Caco-2 (cell line): ENCODE results near the gene IGF2. TPM values are rescaled to one million over a fixed set of nuclear protein-coding genes. Genes with fewer than 3 reads are reported as not detected.

Experiments
- BruUV-seq: library from RNA; stranded (reverse); fragments of 400-500 nt; replicated peaks from 2 replicates; lab custom pipeline; 2021; lab: Mats Ljungman, UMichigan
- CTCF ChIA-PET: fragments of 300-600 bp; sonication (Branson Sonifier 250); formaldehyde crosslinking; loops from one replicate; lab custom pipeline; 2022; ENCODE audit warnings: antibody characterized with exemption; lab: Charles Lee
- POLR2A ChIA-PET: fragments of 300-600 bp; sonication (Branson Sonifier 250); formaldehyde crosslinking; loops from one replicate; lab custom pipeline; 2022; ENCODE audit warnings: antibody characterized with exemption; lab: Charles Lee
- DNase-seq, 2 experiments: peaks; one replicate each; pipeline versions ENCODE4 v3.0.0 to v3.0.0-alpha.2; 2020 to 2022
- H3K27me3 ChIP-seq: replicated peaks from 2 replicates; pipeline ENCODE4 v1.6.0; 2011; ENCODE audit warnings: low read length; ENCODE audit not compliant: control insufficient read depth, insufficient read depth
- H3K36me3 ChIP-seq: 2 replicates; pipeline ENCODE4 v1.5.1; 2011; ENCODE audit warnings: low read length; ENCODE audit not compliant: control insufficient read depth, insufficient read depth
- H3K4me1 ChIP-seq: fragments of 250-450 bp; sonication (Bioruptor Pico); 2 replicates; pipeline ENCODE4 v1.5.1; 2020; ENCODE audit warnings: mild to moderate bottlenecking
- H3K4me3 ChIP-seq: 2 replicates; pipeline ENCODE4 v1.5.1; 2011; ENCODE audit warnings: low read depth, mild to moderate bottlenecking, control low read depth, low read length
- H3K9me3 ChIP-seq: fragments of 250-450 bp; sonication (Bioruptor Pico); 2 replicates; pipeline ENCODE4 v1.5.1; 2020; ENCODE audit warnings: mild to moderate bottlenecking, moderate library complexity
- H3K27ac Mint-ChIP-seq: one replicate; pipeline ENCODE4 v1.8.0; 2022; ENCODE audit warnings: mixed read lengths; ENCODE audit not compliant: unreplicated experiment
- H3K27me3 Mint-ChIP-seq: one replicate; pipeline ENCODE4 v1.8.0; 2022; ENCODE audit warnings: mixed read lengths; ENCODE audit not compliant: insufficient read depth, unreplicated experiment
- H3K36me3 Mint-ChIP-seq: one replicate; pipeline ENCODE4 v1.8.0; 2022; ENCODE audit warnings: mild to moderate bottlenecking, mixed read lengths; ENCODE audit not compliant: insufficient read depth, unreplicated experiment
- H3K4me1 Mint-ChIP-seq: one replicate; pipeline ENCODE4 v1.8.0; 2022; ENCODE audit warnings: low read depth, mixed read lengths; ENCODE audit not compliant: unreplicated experiment
- H3K4me3 Mint-ChIP-seq: one replicate; pipeline ENCODE4 v1.8.0; 2022; ENCODE audit warnings: mild to moderate bottlenecking, moderate library complexity, mixed read lengths; ENCODE audit not compliant: unreplicated experiment
- H3K9me3 Mint-ChIP-seq: one replicate; pipeline ENCODE4 v1.8.0; 2022; ENCODE audit warnings: mixed read lengths; ENCODE audit not compliant: unreplicated experiment
- intact Hi-C: fragments of 100-400 bp; cut with micrococcal nuclease; formaldehyde crosslinking; loops from one replicate; pipeline ENCODE4 v1.10.0; 2022; ENCODE audit not compliant: unreplicated experiment
- total RNA-seq: library from RNA; stranded (reverse); gene quantifications from 2 replicates; pipeline ENCODE4 v1.2.3, GENCODE V29; 2022
- TF ChIP-seq, protein P1 (sequence below), 2 experiments: fragments of 200-600 bp in 1 of 2; IDR thresholded peaks; 1 replicate in 1 of 2; 2 replicates in 1 of 2; pipeline versions ENCODE4 v1.5.1 to v1.8.0; 2011 to 2022; ENCODE audit warnings: antibody characterized with exemption in 1 of 2, control low read depth in 1 of 2, inconsistent platforms in 1 of 2, low read depth in 1 of 2, low read length in 1 of 2, mild to moderate bottlenecking in 1 of 2, moderate library complexity in 1 of 2; ENCODE audit not compliant: insufficient read depth in 1 of 2, severe bottlenecking in 1 of 2, unreplicated experiment in 1 of 2

IGF2 gene
- total RNA-seq, 1 experiment from 2014 or later, result 1,397 TPM

DNA sequence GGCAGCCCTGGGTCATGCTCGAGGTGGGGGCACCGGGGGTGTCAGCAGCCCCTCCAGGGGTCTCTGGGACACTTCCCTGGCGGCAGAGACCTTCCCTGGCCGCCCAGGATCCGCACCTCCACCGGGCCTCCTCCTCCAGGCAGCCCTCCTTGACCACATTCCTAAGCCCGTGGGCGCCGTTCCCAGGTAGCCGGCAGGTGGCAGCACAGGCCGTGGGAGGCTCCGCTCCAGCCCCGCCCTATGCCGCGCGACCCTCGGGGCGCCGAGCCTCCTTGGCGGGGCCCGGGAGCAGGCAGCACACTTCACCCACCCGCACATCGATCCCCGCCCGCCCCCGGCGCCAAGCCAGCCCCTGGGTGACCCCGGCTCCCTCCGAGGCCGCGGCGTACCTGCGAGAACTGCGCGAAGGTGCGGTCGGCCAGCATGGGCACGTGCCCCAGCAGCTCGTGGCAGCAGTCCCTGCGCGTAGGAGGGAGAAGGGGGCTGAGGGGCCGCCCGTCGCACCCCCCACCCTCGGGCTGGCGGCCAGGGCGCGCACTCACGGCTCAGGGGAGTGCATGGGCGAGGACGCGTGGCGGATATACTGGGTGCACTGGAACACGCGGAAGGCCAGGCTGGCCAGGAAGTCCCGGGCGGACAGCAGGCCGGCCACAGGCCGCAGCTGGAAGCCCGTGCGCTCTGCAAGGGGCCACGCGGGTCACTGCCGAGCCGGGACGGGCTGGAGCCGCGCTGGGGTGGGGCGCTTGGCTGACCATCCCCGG, 27.1 kb upstream of the IGF2 start:
- TF ChIP-seq, protein P1, sequence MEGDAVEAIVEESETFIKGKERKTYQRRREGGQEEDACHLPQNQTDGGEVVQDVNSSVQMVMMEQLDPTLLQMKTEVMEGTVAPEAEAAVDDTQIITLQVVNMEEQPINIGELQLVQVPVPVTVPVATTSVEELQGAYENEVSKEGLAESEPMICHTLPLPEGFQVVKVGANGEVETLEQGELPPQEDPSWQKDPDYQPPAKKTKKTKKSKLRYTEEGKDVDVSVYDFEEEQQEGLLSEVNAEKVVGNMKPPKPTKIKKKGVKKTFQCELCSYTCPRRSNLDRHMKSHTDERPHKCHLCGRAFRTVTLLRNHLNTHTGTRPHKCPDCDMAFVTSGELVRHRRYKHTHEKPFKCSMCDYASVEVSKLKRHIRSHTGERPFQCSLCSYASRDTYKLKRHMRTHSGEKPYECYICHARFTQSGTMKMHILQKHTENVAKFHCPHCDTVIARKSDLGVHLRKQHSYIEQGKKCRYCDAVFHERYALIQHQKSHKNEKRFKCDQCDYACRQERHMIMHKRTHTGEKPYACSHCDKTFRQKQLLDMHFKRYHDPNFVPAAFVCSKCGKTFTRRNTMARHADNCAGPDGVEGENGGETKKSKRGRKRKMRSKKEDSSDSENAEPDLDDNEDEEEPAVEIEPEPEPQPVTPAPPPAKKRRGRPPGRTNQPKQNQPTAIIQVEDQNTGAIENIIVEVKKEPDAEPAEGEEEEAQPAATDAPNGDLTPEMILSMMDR (IDR thresholded peaks at IDR 0.05; ENCODE audit: insufficient read depth in 1 of 2, low read depth in 1 of 2, low read length in 1 of 2, severe bottlenecking in 1 of 2, unreplicated experiment in 1 of 2), result peak; percentile 62 to 84
- Mint-ChIP-seq H3K27me3 (no peaks in the 10 kb centered on the region), H3K4me3 (no peak overlapping the region), H3K9me3 (no peaks in the 10 kb centered on the region), H3K4me1 (no peaks in the 10 kb centered on the region), H3K27ac (no peak overlapping the region), H3K36me3 (no peaks in the 10 kb centered on the region)
- Histone ChIP-seq H3K4me1 (peaks cover 12% of the 10 kb centered on the region), H3K27me3 (no peaks in the 10 kb centered on the region), H3K4me3 (no peak overlapping the region), H3K36me3 (no peaks in the 10 kb centered on the region), H3K9me3 (no peaks in the 10 kb centered on the region)
- ChIA-PET POLR2A (no interaction called here), CTCF (interaction anchor here (3.9 to 11.5 kb wide), 2 partner anchors 10 to 15 kb away, joined by 18 to 168 read pairs; no protein-coding TSS in a partner anchor)
- no TSS peak for BruUV-seq
- DNase-seq, result peak in 1 of 2 experiments; percentile 71
- intact Hi-C loops, result loop anchor here (1.0 kb wide), 2 partner anchors 15 to 133 kb away; no protein-coding TSS in a partner anchor

DNA sequence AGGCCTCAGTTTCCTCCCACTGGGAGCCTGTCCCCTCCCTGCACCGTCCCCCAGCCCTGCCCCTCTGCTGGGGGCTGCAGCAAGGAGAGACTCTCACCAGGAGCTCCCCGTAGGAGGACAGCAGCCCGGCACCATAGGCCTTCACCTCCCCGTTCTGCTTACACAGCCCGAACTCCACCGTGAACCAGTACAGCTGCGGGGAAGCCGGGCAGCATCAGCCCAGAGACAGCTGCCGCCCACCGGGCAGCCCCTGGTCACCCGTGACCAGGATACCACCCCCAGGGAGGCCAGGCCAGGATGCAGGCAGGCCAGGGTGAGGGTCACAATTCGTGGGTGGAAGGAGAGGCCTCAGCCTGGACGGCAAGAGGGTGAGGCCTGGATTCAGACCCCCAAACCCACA, 26.4 kb upstream of the IGF2 start:
- Histone ChIP-seq H3K27me3 (no peaks in the 10 kb centered on the region), H3K36me3 (no peaks in the 10 kb centered on the region), H3K9me3 (no peaks in the 10 kb centered on the region), H3K4me3 (no peak overlapping the region), H3K4me1 (peaks cover 12% of the 10 kb centered on the region)
- BruUV-seq, result no TSS peak
- DNase-seq, result no peak
- intact Hi-C loops, result no loop called here
- Mint-ChIP-seq H3K27ac (no peak overlapping the region), H3K4me1 (no peaks in the 10 kb centered on the region), H3K36me3 (no peaks in the 10 kb centered on the region), H3K9me3 (no peaks in the 10 kb centered on the region), H3K4me3 (no peak overlapping the region), H3K27me3 (no peaks in the 10 kb centered on the region)
- POLR2A ChIA-PET, result no interaction called here
- CTCF ChIA-PET, result interaction anchor here (0.6 to 11.5 kb wide), 3 partner anchors 9 to 21 kb away, joined by 3 to 168 read pairs (median 18); no protein-coding TSS in a partner anchor
- TF ChIP-seq, protein P1 (IDR thresholded peaks at IDR 0.05; ENCODE audit: insufficient read depth in 1 of 2, low read depth in 1 of 2, low read length in 1 of 2, severe bottlenecking in 1 of 2, unreplicated experiment in 1 of 2), result no peak

DNA sequence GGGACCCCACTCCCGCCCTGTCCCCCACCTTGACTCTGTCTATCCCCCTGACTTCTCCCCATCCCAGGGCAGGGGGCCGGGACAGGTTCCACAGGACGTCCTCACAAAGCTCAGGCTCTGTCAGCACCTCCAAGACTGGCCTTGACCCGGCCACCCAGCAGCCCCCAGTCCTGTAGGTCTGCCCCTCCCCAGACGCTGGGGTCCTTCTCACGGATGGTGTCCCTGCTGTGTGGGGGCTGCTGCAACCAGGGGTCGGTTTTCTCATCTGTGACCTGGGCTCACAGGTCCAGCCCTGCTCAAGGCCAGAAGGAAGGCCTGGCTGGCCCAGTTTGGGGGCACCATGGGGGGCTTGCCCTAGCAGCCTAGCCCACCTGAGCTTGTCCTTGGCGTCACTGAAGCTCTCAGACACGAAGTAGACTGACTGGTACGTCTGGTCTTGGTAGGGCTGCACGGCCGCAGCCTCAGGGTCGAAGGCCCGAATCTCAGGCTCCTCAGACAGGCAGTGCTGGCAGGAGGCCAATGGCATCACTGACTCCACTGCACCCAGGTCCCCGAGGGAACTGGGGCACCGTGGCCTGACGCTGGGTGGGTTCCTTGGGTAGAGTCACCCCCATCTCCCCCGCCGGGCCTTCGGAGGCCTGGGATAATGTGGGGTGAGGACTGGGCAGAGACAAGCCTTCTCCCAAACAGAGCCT, 25.8 kb upstream of the IGF2 start:
- no peak overlapping the region for H3K4me3 ChIP-seq
- intact Hi-C loops, result no loop called here
- ChIA-PET POLR2A (no interaction called here), CTCF (interaction anchor here (0.6 to 11.5 kb wide), 4 partner anchors 9 to 46 kb away, joined by 3 to 168 read pairs (median 10); no protein-coding TSS in a partner anchor)
- no peaks in the 10 kb centered on the region for H3K27me3 Mint-ChIP-seq
- TF ChIP-seq, protein P1 (IDR thresholded peaks at IDR 0.05; ENCODE audit: insufficient read depth in 1 of 2, low read depth in 1 of 2, low read length in 1 of 2, severe bottlenecking in 1 of 2, unreplicated experiment in 1 of 2), result no peak
- BruUV-seq, result no TSS peak
- DNase-seq, result no peak
- no peaks in the 10 kb centered on the region for H3K9me3 Mint-ChIP-seq
- no peak overlapping the region for H3K4me3 Mint-ChIP-seq
- no peaks in the 10 kb centered on the region for H3K36me3 Mint-ChIP-seq
- H3K27ac Mint-ChIP-seq, result no peak overlapping the region
- H3K9me3 ChIP-seq, result no peaks in the 10 kb centered on the region
- H3K27me3 ChIP-seq, result no peaks in the 10 kb centered on the region
- H3K4me1 Mint-ChIP-seq, result no peaks in the 10 kb centered on the region
- H3K4me1 ChIP-seq, result peaks cover 12% of the 10 kb centered on the region
- no peaks in the 10 kb centered on the region for H3K36me3 ChIP-seq
